NCI-H1930 (cell line): ENCODE data around the gene SGCA.

Experiments used
- DNase-seq, 2 experiments: peaks; one replicate each; lab custom pipeline; 2025; lab: John Stamatoyannopoulos, UW

Gene SGCA

DNA sequence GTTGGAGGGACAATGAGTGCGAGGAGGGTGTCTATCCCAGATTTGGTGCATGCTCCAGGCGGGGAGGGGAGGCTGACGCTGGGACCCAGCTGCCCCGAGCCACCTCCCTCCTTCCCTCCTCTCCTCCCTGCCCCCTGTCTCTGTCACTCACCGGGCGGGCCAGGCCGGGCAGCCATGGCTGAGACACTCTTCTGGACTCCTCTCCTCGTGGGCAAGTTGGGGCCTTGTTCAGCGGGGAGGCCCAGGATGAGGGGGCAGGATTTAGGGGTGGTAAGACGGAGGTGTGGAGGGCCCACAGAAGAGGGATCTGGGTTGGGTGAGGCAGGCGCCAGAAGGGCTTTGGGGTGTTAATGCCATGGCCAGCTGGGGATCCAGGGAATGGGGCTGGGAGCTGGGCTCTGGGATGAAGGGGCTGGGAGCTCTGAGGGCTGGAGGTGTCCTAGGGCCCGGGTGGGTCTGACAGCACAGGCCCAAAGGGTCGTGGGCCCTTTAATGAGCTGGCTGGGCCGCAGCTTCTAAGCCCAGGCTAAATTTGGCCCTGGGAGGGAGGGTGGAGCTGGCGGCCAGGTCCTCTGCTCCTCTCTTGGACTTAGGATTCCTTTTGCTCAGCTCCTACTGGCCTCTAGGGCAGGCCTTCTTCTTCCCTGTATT lies at the start of gene SGCA:
Gene SGCA, plus strand, starts transcription at position 139 of the 651 bp plus-strand sequence. Its CDS starts 36 bp downstream, at position 175.
- no peak for DNase-seq

- DNase-seq, result no peak
These were observed 48.4 kb upstream of the SGCA start for GRCh38 chr17:50117202-50118051.

DNA sequence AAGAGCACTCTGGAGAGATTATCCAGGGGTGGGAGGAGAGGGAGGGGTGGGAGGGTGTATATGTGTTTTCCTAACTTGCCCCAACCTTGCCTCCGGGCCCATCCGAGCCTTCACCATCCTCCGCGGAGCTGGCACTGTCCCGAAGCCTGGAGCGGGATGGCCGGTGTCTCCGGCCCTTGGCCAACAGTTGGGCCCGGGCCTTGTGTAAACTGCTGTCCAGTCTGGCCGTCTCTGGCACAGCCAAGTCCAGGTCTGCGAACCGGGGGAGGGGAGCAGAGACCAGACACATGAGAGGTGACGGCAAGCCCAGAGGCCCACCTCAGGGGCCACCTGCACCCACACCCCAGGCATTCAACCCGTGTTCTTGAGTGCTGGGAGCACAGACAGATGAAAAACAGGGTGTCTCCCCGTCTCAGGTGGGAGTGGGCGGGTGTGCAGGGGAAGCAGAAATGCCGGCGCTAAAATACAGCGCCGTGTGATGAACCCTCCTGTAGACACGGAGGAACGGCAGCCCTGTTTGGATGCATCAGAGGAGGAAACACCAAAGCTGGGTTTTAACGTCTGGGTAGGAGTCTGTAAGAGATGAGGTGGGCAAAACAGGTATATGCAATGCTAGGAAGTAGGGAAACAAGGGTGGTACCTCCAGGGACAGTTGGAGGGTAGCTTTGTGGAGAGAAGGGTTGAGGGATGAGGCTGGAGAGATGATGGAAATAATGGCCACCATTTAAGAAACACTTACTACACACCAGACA lies 47.6 kb upstream of the SGCA start:
- DNase-seq, result no peak

DNA sequence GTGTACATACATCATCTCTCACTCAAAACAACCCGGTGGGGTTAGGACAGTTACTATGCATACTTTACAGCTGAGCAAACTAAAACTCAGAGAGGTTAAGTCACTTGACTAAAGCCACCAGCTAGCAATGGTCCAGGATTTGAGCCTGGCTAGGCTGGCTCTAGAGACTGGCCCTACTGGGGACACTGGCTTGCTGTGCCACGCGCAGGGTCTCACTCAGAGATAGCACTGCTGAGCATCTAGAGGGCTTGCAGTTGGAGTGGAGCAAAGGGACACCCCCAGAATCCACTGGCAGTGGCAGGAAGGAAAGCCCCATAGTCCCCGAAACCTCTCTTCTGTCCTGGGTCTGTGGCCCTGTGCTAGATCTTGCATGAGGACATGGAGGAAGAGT lies 47.0 kb upstream of the SGCA start:
- no peak for DNase-seq

DNA sequence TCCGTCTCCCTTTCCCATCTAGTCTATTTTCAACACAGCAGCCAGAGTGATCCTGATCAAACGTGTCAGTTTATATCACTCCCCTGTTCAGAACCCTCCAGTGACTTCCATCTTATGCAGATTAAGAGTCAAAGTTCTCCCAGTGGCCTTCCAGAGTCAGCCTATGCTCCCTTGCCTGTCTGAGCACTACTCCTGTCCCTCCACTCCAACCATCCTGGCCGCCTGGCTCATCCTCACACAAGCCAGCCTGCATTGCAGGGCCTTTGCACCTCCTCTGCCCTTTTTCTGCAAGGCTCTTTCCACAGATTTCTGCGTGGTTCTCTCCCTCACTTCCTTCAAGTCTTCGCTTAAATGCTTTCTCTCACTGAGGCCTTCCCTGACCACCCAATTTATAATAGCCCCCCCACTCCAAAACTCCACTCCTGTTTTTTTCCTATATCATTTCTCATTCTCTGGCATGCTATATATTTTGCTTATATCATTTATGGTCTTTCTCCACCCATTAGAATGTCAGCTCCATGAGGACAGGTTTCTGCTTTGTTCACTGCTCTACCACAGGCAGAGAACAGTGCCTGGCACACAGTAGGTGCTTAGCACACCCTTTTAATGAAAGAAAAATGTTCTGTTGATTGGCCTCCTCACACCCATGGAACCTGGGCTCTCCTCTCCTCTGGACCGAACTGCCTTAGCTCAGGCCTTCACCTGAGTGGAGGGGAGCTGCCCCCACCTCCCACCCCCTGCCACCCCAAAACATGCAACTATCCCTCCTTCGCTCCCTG lies 45.1 kb upstream of the SGCA start:
- DNase-seq, result no peak

GRCh38 chr17:50122945-50123344 lies 42.9 kb upstream of the SGCA start:
- DNase-seq, result no peak

DNA sequence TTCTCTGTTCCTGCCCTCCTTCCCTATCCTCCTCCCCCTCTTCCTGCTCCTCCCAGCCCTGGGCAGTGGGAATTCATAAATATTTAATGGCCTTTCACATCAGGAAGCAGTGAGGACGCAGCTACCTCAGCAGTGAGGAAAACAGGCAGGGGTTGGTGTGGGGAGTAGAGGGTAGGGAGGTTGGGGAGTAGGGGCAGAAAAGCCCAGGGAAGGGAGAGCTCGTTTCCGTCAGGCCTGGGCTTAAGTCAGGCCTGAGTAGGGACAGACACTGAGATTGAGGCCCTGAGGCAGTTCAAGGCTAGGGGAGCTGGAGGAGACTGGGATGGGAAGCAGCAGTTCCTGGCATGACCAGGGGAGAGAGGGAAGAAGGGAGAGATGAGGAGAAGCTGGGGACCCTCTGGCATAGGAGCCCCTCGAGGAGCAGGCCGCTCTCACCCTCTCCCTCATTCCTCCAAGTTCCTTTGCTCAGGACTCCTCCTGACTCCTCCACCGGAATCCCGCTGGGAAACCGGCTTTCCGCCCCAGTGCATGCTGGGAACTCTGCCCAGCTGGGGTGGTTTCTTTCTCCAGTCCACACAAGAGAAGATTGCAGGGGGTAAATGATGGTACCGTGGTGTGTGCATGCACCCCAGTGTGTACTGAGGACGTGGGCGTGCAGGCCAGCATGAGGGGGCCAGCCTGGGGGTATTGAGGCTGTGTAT lies 42.0 kb upstream of the SGCA start:
- DNase-seq, result no peak

GRCh38 chr17:50125420-50125997 lies 40.3 kb upstream of the SGCA start:
- DNase-seq, result no peak

- no peak for DNase-seq
These were observed 38.0 kb upstream of the SGCA start for GRCh38 chr17:50127697-50128361.

DNA sequence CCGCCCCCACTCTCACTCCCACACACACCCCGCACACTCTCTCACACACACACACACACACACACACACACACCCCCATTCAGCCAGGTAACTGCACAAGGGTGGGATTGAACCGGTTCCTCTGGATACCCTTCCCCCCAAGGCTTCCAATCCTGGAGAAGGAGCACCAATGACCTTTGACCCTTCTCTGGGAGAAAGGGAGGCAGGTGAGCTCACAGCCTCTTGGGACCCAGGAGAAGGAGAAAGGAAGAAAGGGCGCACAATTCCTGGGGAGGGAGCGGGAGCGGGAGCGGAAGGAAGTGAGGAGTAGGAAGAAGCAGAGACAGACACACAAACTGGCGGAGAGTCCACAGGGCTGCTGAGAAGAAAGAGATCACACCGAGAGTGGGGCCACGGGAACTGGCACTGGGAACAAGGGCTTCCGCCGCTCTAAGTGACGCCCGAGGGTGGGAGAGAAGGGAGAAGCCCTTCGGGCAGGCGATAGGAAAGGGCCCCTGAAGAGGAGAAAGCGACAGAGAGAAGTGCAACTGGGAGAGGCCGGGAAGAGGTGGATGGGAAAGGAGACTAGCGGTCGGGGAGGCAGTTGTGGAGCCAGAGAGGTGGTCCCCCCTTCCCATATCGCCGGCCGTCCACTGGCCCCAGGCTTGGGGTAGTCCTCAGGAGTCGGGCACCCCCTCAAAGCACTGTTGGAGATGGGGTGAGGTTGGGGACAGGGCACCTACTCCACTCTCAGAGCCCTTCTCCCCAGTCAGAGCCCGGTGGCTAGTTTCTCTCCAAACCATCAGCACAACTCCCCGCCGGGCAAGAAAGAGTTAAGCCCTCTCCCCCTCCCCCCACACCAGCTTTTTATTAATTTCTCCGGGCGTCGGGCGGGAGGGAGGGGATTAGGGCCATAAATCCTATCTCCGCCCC lies 37.1 kb upstream of the SGCA start:
- no peak for DNase-seq

- DNase-seq, result no peak
These were observed 36.5 kb upstream of the SGCA start for GRCh38 chr17:50129353-50129727.

DNA sequence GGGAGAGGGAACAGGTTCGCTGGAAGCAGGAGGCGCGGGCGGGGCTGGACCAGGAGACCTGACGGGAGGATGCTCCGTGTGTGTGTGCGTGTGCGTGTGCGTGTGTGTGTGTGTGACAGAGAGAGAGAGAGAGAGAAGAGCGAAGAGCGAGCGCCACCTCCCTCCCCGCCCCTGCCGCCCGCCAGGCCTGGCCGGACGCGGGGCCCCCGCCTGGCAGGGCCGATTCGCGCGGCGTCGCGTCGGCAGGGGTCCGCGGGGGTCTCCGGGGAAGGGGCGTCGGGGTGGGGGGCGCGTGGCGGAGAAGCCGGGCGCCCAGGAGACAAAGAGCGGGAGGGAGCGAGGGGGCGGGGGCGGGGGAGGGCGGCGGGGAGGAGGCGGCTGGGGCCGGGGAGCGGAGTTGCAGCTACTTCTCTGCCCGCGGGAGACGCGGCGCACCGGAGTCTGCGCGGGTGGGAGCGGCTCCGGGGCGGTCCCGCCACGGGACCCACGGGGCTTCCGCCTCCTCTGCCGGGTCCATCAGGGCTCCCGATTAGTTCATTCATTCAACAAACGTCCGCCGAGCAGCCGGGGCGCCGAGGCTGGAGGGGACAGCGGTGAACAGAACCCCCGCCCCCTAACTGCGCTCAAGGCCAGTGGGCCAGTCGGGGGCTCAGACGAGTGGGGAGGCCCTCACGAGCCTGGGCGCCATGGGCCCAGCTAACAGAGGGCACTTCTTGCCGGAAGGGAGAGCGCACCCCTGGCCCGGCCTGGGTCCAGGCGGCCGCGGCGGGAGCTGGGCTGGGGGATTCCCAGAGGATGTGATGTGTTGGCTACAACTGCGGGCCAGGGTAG lies 35.9 kb upstream of the SGCA start, which contains the start of gene SAMD14:
Gene SAMD14, minus strand, starts transcription at position 433 of the 831 bp plus-strand sequence. CDS start 5,201 bp downstream, outside the sequence.
- DNase-seq, result peak in 1 of 2 experiments; percentile 8

- no peak for DNase-seq
These were observed 35.1 kb upstream of the SGCA start for GRCh38 chr17:50130559-50131305.

GRCh38 chr17:50132104-50132794 lies 33.6 kb upstream of the SGCA start:
- no peak for DNase-seq

DNA sequence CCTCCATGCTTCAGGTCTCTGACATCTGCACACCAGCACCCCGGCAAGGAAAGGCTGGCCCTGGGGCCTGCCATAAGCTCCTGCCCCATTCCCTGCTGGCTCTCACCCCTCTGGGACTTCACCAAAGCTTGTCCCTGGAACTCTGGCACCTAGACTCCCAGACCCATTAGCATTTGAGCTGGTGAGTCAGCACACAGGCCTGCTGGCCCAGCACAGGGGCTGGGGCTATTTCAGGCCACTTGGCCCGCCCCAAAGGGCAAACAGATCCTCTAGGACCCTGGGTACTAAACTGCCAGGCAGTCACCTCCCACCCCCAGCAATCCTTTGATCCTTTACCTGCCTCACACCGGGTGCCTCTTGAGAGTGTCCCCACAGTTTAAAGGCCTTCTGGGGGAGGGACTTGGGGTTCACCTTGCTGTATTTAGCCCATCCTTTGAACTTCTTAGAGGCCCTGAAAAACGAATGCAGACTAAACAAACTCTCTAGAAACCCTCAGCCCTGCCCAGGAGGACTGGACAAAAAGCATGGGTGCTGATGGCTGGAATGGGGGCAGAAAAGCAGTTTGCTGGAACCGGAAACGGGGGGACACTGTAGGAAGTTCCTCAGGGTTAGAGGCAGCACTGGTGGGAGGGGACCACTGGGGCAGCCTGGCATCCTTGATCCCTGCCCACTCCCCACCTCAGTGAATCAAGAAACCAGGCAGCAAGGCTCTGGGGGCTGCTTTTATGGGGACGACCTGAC lies 32.6 kb upstream of the SGCA start:
- no peak for DNase-seq

- no peak for DNase-seq
These were observed 32.1 kb upstream of the SGCA start for GRCh38 chr17:50133769-50134099.
